Neuronal stem cell (in vitro differentiated cells): ENCODE results near the gene ALPP. TPM values are rescaled to one million over a fixed set of nuclear protein-coding genes. Genes with fewer than 3 reads are reported as not detected.
"Not testable (repeated sequence)": the region's sequence is repeated elsewhere in the genome, so short reads cannot be mapped to it uniquely, and the experiment has no call there.

Source experiments
- DNase-seq: peaks from one replicate; pipeline ENCODE4 v3.0.0-alpha.2; 2013; ENCODE audit warnings: low spot score
- H2AFZ ChIP-seq: one replicate; pipeline ENCODE4 v1.6.1; 2013; ENCODE audit warnings: mild to moderate bottlenecking, low read length, inconsistent platforms
- H2AK5ac ChIP-seq: 2 replicates; pipeline ENCODE4 v1.6.1; 2013; ENCODE audit warnings: low read depth, mild to moderate bottlenecking, inconsistent platforms, low read length, moderate library complexity, mixed read lengths
- H2BK120ac ChIP-seq: 2 replicates; pipeline ENCODE4 v1.6.1; 2013; ENCODE audit warnings: low read depth, mild to moderate bottlenecking, inconsistent platforms, low read length, moderate library complexity, mixed read lengths
- H2BK12ac ChIP-seq: one replicate; pipeline ENCODE4 v1.6.1; 2013; ENCODE audit warnings: low read length, inconsistent platforms
- H2BK15ac ChIP-seq: 2 replicates; pipeline ENCODE4 v1.6.1; 2013; ENCODE audit warnings: mild to moderate bottlenecking, low read length, inconsistent platforms, mixed read lengths
- H2BK5ac ChIP-seq: one replicate; pipeline ENCODE4 v1.6.1; 2013; ENCODE audit warnings: inconsistent platforms, mild to moderate bottlenecking, low read length, moderate library complexity
- H3K14ac ChIP-seq: one replicate; pipeline ENCODE4 v1.6.1; 2013; ENCODE audit warnings: low read length, inconsistent platforms
- H3K18ac ChIP-seq: 2 replicates; pipeline ENCODE4 v1.6.1; 2013; ENCODE audit warnings: low read length, inconsistent platforms
- H3K23ac ChIP-seq: 2 replicates; pipeline ENCODE4 v1.6.1; 2013; ENCODE audit warnings: low read depth, mild to moderate bottlenecking, mixed read lengths, low read length, inconsistent platforms; ENCODE audit not compliant: poor library complexity
- H3K27ac ChIP-seq: replicated peaks from 3 replicates; pipeline ENCODE4 v1.5.1; 2013; ENCODE audit warnings: low read length, inconsistent platforms
- H3K27me3 ChIP-seq, 3 experiments: 2 replicates each; pipeline ENCODE4 v1.6.1; 2013; ENCODE audit warnings: low read length in 3 of 3, mild to moderate bottlenecking in 2 of 3, inconsistent platforms in 1 of 3, low read depth in 1 of 3, mixed read lengths in 1 of 3, moderate library complexity in 1 of 3; ENCODE audit not compliant: control insufficient read depth in 3 of 3, insufficient read depth in 3 of 3
- H3K36me3 ChIP-seq, 2 donors: replicated peaks in 1 of 2; 2 replicates each; pipeline ENCODE4 v1.6.1; 2013; ENCODE audit warnings: low read length in 2 of 2; ENCODE audit not compliant: control insufficient read depth in 2 of 2, insufficient read depth in 2 of 2
- H3K4ac ChIP-seq: 2 replicates; pipeline ENCODE4 v1.6.1; 2013; ENCODE audit warnings: inconsistent platforms, mild to moderate bottlenecking, low read length, moderate library complexity
- H3K4me1 ChIP-seq, 2 donors: 1 replicate in 1 of 2; 2 replicates in 1 of 2; pipeline ENCODE4 v1.6.1; 2013; ENCODE audit warnings: low read length in 2 of 2, low read depth in 1 of 2; ENCODE audit not compliant: control insufficient read depth in 2 of 2, insufficient read depth in 1 of 2
- H3K4me2 ChIP-seq: one replicate; pipeline ENCODE4 v1.6.1; 2013; ENCODE audit warnings: mild to moderate bottlenecking, low read length, inconsistent platforms; ENCODE audit not compliant: insufficient read depth, poor library complexity, severe bottlenecking
- H3K4me3 ChIP-seq, 2 donors: 2 replicates each; pipeline ENCODE4 v1.5.1; 2013; ENCODE audit warnings: low read length in 2 of 2, mild to moderate bottlenecking in 2 of 2, inconsistent platforms in 1 of 2, moderate library complexity in 1 of 2
- H3K79me1 ChIP-seq: one replicate; pipeline ENCODE4 v1.6.1; 2013; ENCODE audit warnings: low read depth, mild to moderate bottlenecking, inconsistent platforms, low read length, moderate library complexity
- H3K9ac ChIP-seq: one replicate; pipeline ENCODE4 v1.6.1; 2013; ENCODE audit warnings: mild to moderate bottlenecking, low read depth, low read length, inconsistent platforms; ENCODE audit not compliant: poor library complexity
- H3K9me3 ChIP-seq, 2 donors: replicated peaks in 1 of 2; 2 replicates each; pipeline versions ENCODE3 to v1.6.1; 2013; ENCODE audit warnings: low read length in 2 of 2, mild to moderate bottlenecking in 2 of 2, inconsistent platforms in 1 of 2, low read depth in 1 of 2, mixed read lengths in 1 of 2, moderate library complexity in 1 of 2; ENCODE audit not compliant: control insufficient read depth in 2 of 2, insufficient read depth in 1 of 2
- H4K8ac ChIP-seq: one replicate; pipeline ENCODE4 v1.6.1; 2013; ENCODE audit warnings: low read depth, mild to moderate bottlenecking, inconsistent platforms, low read length, moderate library complexity
- H4K91ac ChIP-seq: one replicate; pipeline ENCODE4 v1.6.1; 2013; ENCODE audit warnings: low read length, low read depth, mild to moderate bottlenecking, inconsistent platforms; ENCODE audit not compliant: poor library complexity
- WGBS, 2 donors: extraction: QIAGEN DNeasy Blood & Tissue Kit; methylation state at CpG; one replicate each; pipeline ENCODE4 v1.1.7; 2013; ENCODE audit warnings: missing lambda C conversion rate in 2 of 2, mixed read lengths in 1 of 2; ENCODE audit not compliant: insufficient read length in 2 of 2, insufficient replicate concordance in 1 of 2; ENCODE audit errors: extremely low coverage in 2 of 2; 5-methylcytosine and 5-hydroxymethylcytosine counted together
- polyA plus RNA-seq, 2 experiments: library from polyadenylated mRNA; stranded (reverse); fragments of 200-250 nt; gene quantifications; one replicate each; pipeline ENCODE4 v1.2.3, GENCODE V29; 2013

Gene ALPP
- not detected for polyA plus RNA-seq (2013, experiment 1 of 2)
- not detected for polyA plus RNA-seq (2013, experiment 2 of 2)

GRCh38 chr2:232378735-232379151, at the start of gene ALPP:
TSS of gene ALPP (plus strand) at chr2:232378751. CDS start at chr2:232378803, 52 bp downstream.
- not testable (repeated sequence) for H3K9me3 ChIP-seq
- no CpG with 5 or more reads among the region's 12 CpGs for WGBS, 2 donors

GRCh38 chr2:232329716-232330067, 48.9 kb upstream of the ALPP start:
- H4K91ac ChIP-seq: no peak overlapping the region
- H2BK120ac ChIP-seq: no peak overlapping the region
- H3K9ac ChIP-seq: no peak overlapping the region
- no peak overlapping the region for H3K27ac ChIP-seq
- H2BK12ac ChIP-seq: no peak overlapping the region
- no peak overlapping the region for H3K23ac ChIP-seq
- no peaks in the 10 kb centered on the region for H3K27me3 ChIP-seq
- no peak overlapping the region for H3K4me3 ChIP-seq
- no peak overlapping the region for H3K4me2 ChIP-seq
- no peak overlapping the region for H3K14ac ChIP-seq
- H3K18ac ChIP-seq: no peak overlapping the region
- H3K4ac ChIP-seq: no peak overlapping the region
- H3K4me1 ChIP-seq: peaks cover 0 to 10% of the 10 kb centered on the region in 2 donors
- H4K8ac ChIP-seq: no peak overlapping the region
- H2BK15ac ChIP-seq: no peak overlapping the region
- H3K79me1 ChIP-seq: peaks cover 3% of the 10 kb centered on the region
- peak overlapping the region; percentile 53 for H2BK5ac ChIP-seq
- no peaks in the 10 kb centered on the region for H3K36me3 ChIP-seq
- H2AFZ ChIP-seq: no peak overlapping the region
- no CpG with 5 or more reads among the region's 15 CpGs for WGBS, 2 donors
- no peaks in the 10 kb centered on the region for H3K9me3 ChIP-seq
- no peak overlapping the region for H2AK5ac ChIP-seq
- DNase-seq: no peak

More at GRCh38 chr2:232378735-232379151, at the start of gene ALPP:
- not testable (repeated sequence) for H2AFZ ChIP-seq, H3K36me3 ChIP-seq, H2BK12ac ChIP-seq, H3K27ac ChIP-seq, DNase-seq, H3K4me2 ChIP-seq, H3K4ac ChIP-seq, H2BK15ac ChIP-seq, H3K4me1 ChIP-seq, H2AK5ac ChIP-seq, H4K8ac ChIP-seq, H4K91ac ChIP-seq, H3K4me3 ChIP-seq, H3K79me1 ChIP-seq, H3K9ac ChIP-seq
- H3K18ac ChIP-seq: peak within 1 kb of the TSS; percentile 57
- peak within 1 kb of the TSS; percentile 87 for H2BK120ac ChIP-seq
- peak within 1 kb of the TSS; percentile 55 for H3K23ac ChIP-seq
- peaks cover 0 to 16% (median 12%) of the 10 kb centered on the region in 3 experiments for H3K27me3 ChIP-seq
- peak within 1 kb of the TSS; percentile 53 for H2BK5ac ChIP-seq
- H3K14ac ChIP-seq: peak within 1 kb of the TSS; percentile 94

- DNase-seq: no peak
- no peak overlapping the region for H3K23ac ChIP-seq
- no peak overlapping the region for H2AFZ ChIP-seq
- no peaks in the 10 kb centered on the region for H3K36me3 ChIP-seq
- no peak overlapping the region for H3K14ac ChIP-seq
- H2BK5ac ChIP-seq: peak overlapping the region; percentile 53
- no peak overlapping the region for H4K8ac ChIP-seq
- peaks cover 0 to 10% of the 10 kb centered on the region in 2 donors for H3K4me1 ChIP-seq
- peaks cover 3% of the 10 kb centered on the region for H3K79me1 ChIP-seq
- no CpG with 5 or more reads among the region's 17 CpGs for WGBS, 2 donors
- H3K9me3 ChIP-seq: no peaks in the 10 kb centered on the region
- H3K27ac ChIP-seq: no peak overlapping the region
- no peaks in the 10 kb centered on the region for H3K27me3 ChIP-seq
- H4K91ac ChIP-seq: no peak overlapping the region
- no peak overlapping the region for H2BK12ac ChIP-seq
- H3K9ac ChIP-seq: no peak overlapping the region
- H3K4me3 ChIP-seq: no peak overlapping the region
- no peak overlapping the region for H3K4me2 ChIP-seq
- H3K18ac ChIP-seq: peak overlapping the region; percentile 89
- H2BK15ac ChIP-seq: no peak overlapping the region
- no peak overlapping the region for H2BK120ac ChIP-seq
- H2AK5ac ChIP-seq: no peak overlapping the region
- no peak overlapping the region for H3K4ac ChIP-seq
Measured at GRCh38 chr2:232330068-232330999, 48.2 kb upstream of the ALPP start.

GRCh38 chr2:232331061-232331460, 47.5 kb upstream of the ALPP start:
- not testable (repeated sequence) for H3K4me1 ChIP-seq, H2BK15ac ChIP-seq, H3K14ac ChIP-seq, H2BK5ac ChIP-seq, DNase-seq, H3K9ac ChIP-seq, H2AK5ac ChIP-seq, H3K27me3 ChIP-seq, H4K8ac ChIP-seq, H3K18ac ChIP-seq, H2BK120ac ChIP-seq, H2AFZ ChIP-seq, H3K36me3 ChIP-seq, H3K27ac ChIP-seq, H4K91ac ChIP-seq, H3K9me3 ChIP-seq, H3K79me1 ChIP-seq, H3K4ac ChIP-seq, H3K4me2 ChIP-seq, H3K23ac ChIP-seq, H2BK12ac ChIP-seq, H3K4me3 ChIP-seq
- WGBS, 2 donors: no CpG with 5 or more reads among the region's 11 CpGs
